Measurements from ENCODE around the gene WASHC4.
"Not testable (repeated sequence)": the region's sequence is repeated elsewhere in the genome, so short reads cannot be mapped to it uniquely, and the experiment has no call there.

Gene WASHC4

DNA sequence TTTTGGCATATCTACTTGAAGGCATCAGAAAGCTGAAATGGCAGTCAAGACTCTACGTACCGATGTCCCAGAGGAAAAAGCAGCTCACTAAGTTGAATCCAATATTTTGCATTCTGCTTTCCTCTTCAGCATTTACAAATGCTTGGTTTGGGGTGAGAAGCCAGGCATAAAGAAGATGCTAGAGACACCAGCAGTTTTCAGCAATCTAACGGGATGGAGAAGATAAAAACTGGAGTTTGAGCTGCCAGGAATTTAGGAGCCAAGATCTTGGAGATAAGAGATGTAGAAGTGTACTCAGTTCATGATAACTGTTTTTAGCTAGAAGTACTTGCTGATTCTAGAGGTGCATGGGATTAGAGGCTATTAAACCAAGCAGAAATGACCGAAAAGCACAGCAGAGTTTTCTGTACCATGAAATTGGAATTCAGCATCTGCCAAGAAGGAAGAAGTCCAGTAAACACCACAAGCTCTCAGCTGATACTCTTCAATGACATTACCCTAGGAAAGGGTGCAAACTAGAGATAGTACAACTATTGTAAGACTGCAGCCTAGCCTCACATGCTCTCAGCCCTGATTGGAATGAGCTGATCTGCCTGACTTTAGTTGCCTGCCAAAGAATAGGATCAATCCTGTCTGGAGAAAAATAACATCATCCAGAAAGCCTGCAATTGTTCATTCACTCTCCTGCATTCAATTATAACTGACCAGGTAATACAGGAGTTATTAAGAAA, 15.9 kb upstream of the WASHC4 start:
- in situ Hi-C loops (cut with MboI; ENCODE audit: low pct_unique_long_range_greater_than_20kb, low sequenced_read_pairs, unreplicated experiment) = no loop called here
- no peak for TF ChIP-seq CTCF (IDR thresholded peaks at IDR 0.05; ENCODE audit: extremely low read depth, insufficient read depth, missing control alignments)
- DNase-seq (ENCODE audit: low spot score) = no peak

DNA sequence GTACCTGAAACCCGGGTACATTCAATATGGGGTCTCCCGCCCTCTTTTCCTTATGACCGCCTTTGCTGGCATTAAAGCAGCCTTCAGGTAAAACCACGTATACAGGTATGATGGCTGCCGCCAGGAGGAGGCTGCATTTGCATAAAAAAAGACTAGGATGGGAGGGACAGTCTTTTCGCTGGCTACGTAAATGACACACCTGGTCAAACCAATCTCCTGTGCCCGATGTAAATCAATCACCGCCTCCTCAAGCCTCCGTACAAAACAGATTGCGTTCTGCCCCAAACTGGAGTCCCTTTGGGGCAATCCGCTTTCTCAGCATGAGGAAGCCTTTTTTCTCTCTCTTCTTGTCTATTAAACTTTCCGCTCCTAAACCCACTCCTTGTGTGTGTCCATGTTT, 15.2 kb upstream of the WASHC4 start:
- DNase-seq (ENCODE audit: low spot score) = no peak
- no peak for TF ChIP-seq CTCF (IDR thresholded peaks at IDR 0.05; ENCODE audit: extremely low read depth, insufficient read depth, missing control alignments)
- in situ Hi-C loops (cut with MboI; ENCODE audit: low pct_unique_long_range_greater_than_20kb, low sequenced_read_pairs, unreplicated experiment) = no loop called here

- DNase-seq (ENCODE audit: low spot score); in situ Hi-C loops (cut with MboI; ENCODE audit: low pct_unique_long_range_greater_than_20kb, low sequenced_read_pairs, unreplicated experiment): not testable (repeated sequence)
Observed at GRCh38 chr12:105095338-105095737, 12.2 kb upstream of the WASHC4 start.

GRCh38 chr12:105099356-105099755, 8.2 kb upstream of the WASHC4 start:
- in situ Hi-C loops (cut with MboI; ENCODE audit: low pct_unique_long_range_greater_than_20kb, low sequenced_read_pairs, unreplicated experiment) = no loop called here
- DNase-seq (ENCODE audit: low spot score) = no peak
- no peak for TF ChIP-seq CTCF (IDR thresholded peaks at IDR 0.05; ENCODE audit: extremely low read depth, insufficient read depth, missing control alignments)

DNA sequence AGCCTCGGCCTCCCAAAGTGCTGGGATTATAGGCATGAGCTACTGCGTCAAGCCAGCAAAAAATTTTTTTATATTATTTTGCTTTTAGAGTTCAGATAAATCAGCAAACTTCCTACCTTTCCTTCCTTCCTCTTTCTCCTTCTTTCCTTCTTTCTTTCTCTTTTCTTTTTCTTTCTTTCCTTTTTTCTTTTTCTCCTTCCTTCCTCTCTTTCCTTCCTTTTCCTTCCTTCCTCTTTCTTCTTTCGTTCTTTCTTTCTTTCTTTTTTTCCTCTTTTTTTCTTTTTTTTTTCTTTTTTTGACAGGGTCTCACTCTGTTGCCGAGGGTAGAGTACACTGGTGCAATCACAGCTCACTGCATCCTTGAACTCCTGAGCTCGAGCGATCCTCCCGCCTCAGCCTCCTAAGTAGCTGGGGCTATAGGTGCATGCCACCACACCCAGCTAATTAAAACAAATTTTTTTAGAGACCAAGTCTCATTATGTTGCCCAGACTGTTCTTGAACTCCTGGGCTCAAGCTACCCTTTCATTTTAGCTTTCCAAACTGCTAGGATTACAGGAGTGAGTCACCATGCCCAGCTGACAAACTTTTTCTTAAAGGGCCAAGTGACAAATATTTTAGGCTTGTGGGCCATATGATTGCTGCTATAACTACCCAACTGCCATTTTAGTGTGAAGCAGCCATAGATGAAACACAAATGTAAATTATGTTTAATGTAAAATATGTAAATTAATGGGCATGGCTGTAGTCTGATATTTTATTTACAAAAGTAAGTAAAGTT, 7.1 kb upstream of the WASHC4 start:
- no peak for DNase-seq (ENCODE audit: low spot score)
- no peak for TF ChIP-seq CTCF (IDR thresholded peaks at IDR 0.05; ENCODE audit: extremely low read depth, insufficient read depth, missing control alignments)
- in situ Hi-C loops (cut with MboI; ENCODE audit: low pct_unique_long_range_greater_than_20kb, low sequenced_read_pairs, unreplicated experiment) = no loop called here

GRCh38 chr12:105100998-105101397, 6.5 kb upstream of the WASHC4 start:
- DNase-seq (ENCODE audit: low spot score) = no peak
- TF ChIP-seq CTCF (IDR thresholded peaks at IDR 0.05; ENCODE audit: extremely low read depth, insufficient read depth, missing control alignments) = no peak
- in situ Hi-C loops (cut with MboI; ENCODE audit: low pct_unique_long_range_greater_than_20kb, low sequenced_read_pairs, unreplicated experiment) = no loop called here

GRCh38 chr12:105102673-105103072, 4.9 kb upstream of the WASHC4 start:
- no peak for DNase-seq (ENCODE audit: low spot score)
- in situ Hi-C loops (cut with MboI; ENCODE audit: low pct_unique_long_range_greater_than_20kb, low sequenced_read_pairs, unreplicated experiment) = no loop called here
- no peak for TF ChIP-seq CTCF (IDR thresholded peaks at IDR 0.05; ENCODE audit: extremely low read depth, insufficient read depth, missing control alignments)

Data from GM13977 (cell line).